CMK (cell line): Measurements from ENCODE around the gene SLC2A5.
"Not testable (repeated sequence)": the region's sequence is repeated elsewhere in the genome, so short reads cannot be mapped to it uniquely, and the experiment has no call there.

Source experiments
- DNase-seq: peaks from one replicate; pipeline ENCODE4 v3.0.0-alpha.2; 2010; ENCODE audit warnings: low read depth

The SLC2A5 gene

GRCh38 chr1:9035226-9035625, 34.2 kb downstream of the SLC2A5 start:
- no peak for DNase-seq

GRCh38 chr1:9033363-9033762, 36.1 kb downstream of the SLC2A5 start:
- DNase-seq: no peak

- DNase-seq: no peak
Observed at GRCh38 chr1:9031484-9032259, 37.8 kb downstream of the SLC2A5 start.

- DNase-seq: not testable (repeated sequence)
Observed at GRCh38 chr1:9031077-9031476, 38.4 kb downstream of the SLC2A5 start.

GRCh38 chr1:9028921-9029705, 40.3 kb downstream of the SLC2A5 start:
- DNase-seq: no peak

GRCh38 chr1:9027307-9027706, 42.1 kb downstream of the SLC2A5 start:
- DNase-seq: no peak

- no peak for DNase-seq
Observed at GRCh38 chr1:9025449-9025848, 44.0 kb downstream of the SLC2A5 start.

- no peak for DNase-seq
Observed at GRCh38 chr1:9024837-9025236, 44.6 kb downstream of the SLC2A5 start.

- no peak for DNase-seq
Observed at GRCh38 chr1:9022773-9023172, 46.7 kb downstream of the SLC2A5 start.

- not testable (repeated sequence) for DNase-seq
Observed at GRCh38 chr1:9022026-9022738, 47.3 kb downstream of the SLC2A5 start.

- DNase-seq: no peak
Observed at GRCh38 chr1:9020305-9020704, 49.1 kb downstream of the SLC2A5 start.

- DNase-seq: no peak
Observed at GRCh38 chr1:9019896-9020295, 49.5 kb downstream of the SLC2A5 start.

- DNase-seq: no peak
Observed at GRCh38 chr1:9018333-9018732, 51.1 kb downstream of the SLC2A5 start.

GRCh38 chr1:9016455-9016854, 53.0 kb downstream of the SLC2A5 start:
- DNase-seq: no peak

GRCh38 chr1:9014475-9015375, 54.7 kb downstream of the SLC2A5 start:
- DNase-seq: no peak

- DNase-seq: no peak
Observed at GRCh38 chr1:9013819-9014218, 55.6 kb downstream of the SLC2A5 start.

- no peak for DNase-seq
Observed at GRCh38 chr1:9010781-9011323, 58.6 kb downstream of the SLC2A5 start.

GRCh38 chr1:9009438-9010370, 59.7 kb downstream of the SLC2A5 start:
- no peak for DNase-seq

GRCh38 chr1:9008236-9008635, 61.2 kb downstream of the SLC2A5 start:
- no peak for DNase-seq

- DNase-seq: no peak
Observed at GRCh38 chr1:9006956-9007615, 62.3 kb downstream of the SLC2A5 start.
